Ovary (tissue), 9 donors: ENCODE data around the gene MAP3K9. TPM values are rescaled to one million over a fixed set of nuclear protein-coding genes. Genes with fewer than 3 reads are reported as not detected.

Experiments
- DNase-seq, 5 donors: peaks; one replicate each; pipeline ENCODE4 v3.0.0-alpha.2; 2019 to 2020
- H3K27ac ChIP-seq, 2 donors: fragments of 200-600 bp; one replicate each; pipeline versions ENCODE4 v1.5.1 to v1.8.0; 2019 to 2022
- H3K27me3 ChIP-seq: fragments of 200-600 bp; one replicate; pipeline ENCODE4 v1.8.0; 2022
- H3K36me3 ChIP-seq: fragments of 200-600 bp; sonication (generic); one replicate; pipeline ENCODE4 v1.5.1; 2019
- H3K4me1 ChIP-seq: one replicate; pipeline ENCODE4 v1.8.1; 2013; ENCODE audit warnings: mild to moderate bottlenecking, moderate library complexity; ENCODE audit not compliant: insufficient read depth
- H3K4me3 ChIP-seq: fragments of 200-600 bp; sonication (generic); one replicate; pipeline ENCODE4 v1.5.1; 2017
- H3K9me3 ChIP-seq, 2 donors: fragments of 200-600 bp in 1 of 2; sonication (generic) in 1 of 2; one replicate each; pipeline versions ENCODE4 v1.5.1 to v1.8.1; 2013 to 2019; ENCODE audit warnings: mild to moderate bottlenecking in 1 of 2, moderate library complexity in 1 of 2
- CTCF ChIP-seq, 3 donors: fragments of 450-650 bp in 2 of 3; fragments of 200-600 bp in 1 of 3; IDR thresholded peaks; one replicate each; pipeline versions ENCODE4 v1.5.1 to v1.8.0; 2016 to 2022; ENCODE audit warnings: antibody characterized with exemption in 3 of 3, mild to moderate bottlenecking in 1 of 3
- EP300 ChIP-seq: sonication (generic); formaldehyde crosslinking; IDR thresholded peaks from one replicate; pipeline ENCODE4 v1.6.1; 2017; ENCODE audit warnings: antibody characterized with exemption
- POLR2A ChIP-seq: fragments of 450-650 bp; IDR thresholded peaks from one replicate; pipeline ENCODE4 v1.6.1; 2017; ENCODE audit warnings: antibody characterized with exemption, mild to moderate bottlenecking, moderate library complexity
- WGBS, 3 donors: extraction: QIAGEN DNeasy Blood & Tissue Kit in 1 of 3; methylation state at CpG; one replicate each; pipeline versions ENCODE4 v1.1.5 to v1.1.7; 2013 to 2017; 5-methylcytosine and 5-hydroxymethylcytosine counted together
- intact Hi-C, 4 donors: fragments of 100-400 bp; cut with DNase I; formaldehyde crosslinking; loops; one replicate each; pipeline versions ENCODE4 v1.11.0 to v1.15.1; 2022 to 2023
- polyA plus RNA-seq, 2 donors: library from polyadenylated mRNA; stranded (reverse); fragments of 200-250 nt in 1 of 2; fragments of 350-450 nt in 1 of 2; fragmentation: Illumina TruSeq in 1 of 2; extraction: RNeasy Lipid Tissue Mini Kit (QIAGEN cat#74804) in 1 of 2; gene quantifications; one replicate each; pipeline ENCODE4 v1.2.3, GENCODE V29; 2013 to 2014
- total RNA-seq, 7 donors: library from RNA; depleted of rRNA in 2 of 7; stranded (reverse); fragments of >200 nt in 2 of 7; fragmentation: NEBNext Ultra II Directional in 3 of 7; extraction: Animal tissue kit (Norgen Biotek cat#: 25700) in 3 of 7; gene quantifications; one replicate each; pipeline versions ENCODE4 v1.1.0 to v1.2.4, GENCODE V29; 2016 to 2023
- donor health status: DM: no; HTN: no; CAD: no; lungs with moderate emphysema.
- donor health status: DM: no; HTN: no; CAD: no.
- donor health status: Bipolar disorder and iron deficiency.
- donor health status: DM: yes; HTN: yes; CAD: no.
- donor health status: DM: no; HTN: no; CAD: no.
- donor health status: DM: yes; HTN: yes; CAD: no.

The MAP3K9 gene
- total and polyA plus RNA-seq, 9 donors: 0.80 to 3.7 (median 1.9) TPM

GRCh38 chr14:70780396-70781075, 28.8 kb downstream of the MAP3K9 start:
- H3K36me3 ChIP-seq: no peaks in the 10 kb centered on the region
- TF ChIP-seq POLR2A: no peak
- no peak for TF ChIP-seq EP300
- no peak for TF ChIP-seq CTCF (IDR thresholded peaks at IDR 0.05)
- intact Hi-C loops: no loop called here
- no peaks in the 10 kb centered on the region for H3K27me3 ChIP-seq
- WGBS, 3 donors: 62 to 73% (median 63%) methylated on average over 9 of the region's 9 CpGs
- H3K4me1 ChIP-seq: no peaks in the 10 kb centered on the region
- H3K4me3 ChIP-seq: no peak overlapping the region
- no peaks in the 10 kb centered on the region for H3K9me3 ChIP-seq
- H3K27ac ChIP-seq: no peak overlapping the region
- DNase-seq: no peak

DNA sequence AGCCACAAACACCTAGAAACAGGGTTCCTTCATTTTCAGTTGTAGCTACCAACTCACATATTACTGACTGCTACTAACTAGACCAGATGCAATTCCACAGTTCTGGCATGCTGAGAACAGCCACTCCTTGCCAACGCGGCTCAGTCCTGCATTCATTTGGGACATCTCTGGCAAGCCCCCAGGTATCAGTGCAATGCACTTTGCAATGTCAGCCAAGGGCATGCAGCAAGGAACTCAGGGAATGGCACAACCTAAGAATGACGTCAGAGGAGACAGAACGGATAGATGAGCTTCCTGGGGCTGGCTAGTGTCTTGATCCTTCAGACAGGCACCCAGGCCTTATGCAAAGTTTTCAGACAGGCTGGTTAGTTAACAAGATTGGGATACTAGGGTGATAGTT, 29.6 kb downstream of the MAP3K9 start:
- DNase-seq: no peak
- Histone ChIP-seq H3K27me3 (no peaks in the 10 kb centered on the region), H3K36me3 (no peaks in the 10 kb centered on the region), H3K4me1 (no peaks in the 10 kb centered on the region), H3K9me3 (no peaks in the 10 kb centered on the region), H3K4me3 (no peak overlapping the region), H3K27ac (no peak overlapping the region)
- intact Hi-C loops: no loop called here
- WGBS, 3 donors: 79 to 89% (median 82%) methylated on average over 4 of the region's 4 CpGs
- no peak for TF ChIP-seq EP300
- no peak for TF ChIP-seq CTCF (IDR thresholded peaks at IDR 0.05)
- TF ChIP-seq POLR2A: no peak

- intact Hi-C loops: no loop called here
- H3K27me3 ChIP-seq: no peaks in the 10 kb centered on the region
Measured at GRCh38 chr14:70776197-70776596, 33.1 kb downstream of the MAP3K9 start.

GRCh38 chr14:70773182-70773862, 36.0 kb downstream of the MAP3K9 start:
- no peaks in the 10 kb centered on the region for H3K4me1 ChIP-seq
- H3K36me3 ChIP-seq: no peaks in the 10 kb centered on the region
- DNase-seq: no peak
- intact Hi-C loops: no loop called here
- TF ChIP-seq CTCF (IDR thresholded peaks at IDR 0.05) (no peak), EP300 (no peak), POLR2A (no peak)
- no peak overlapping the region for H3K27ac ChIP-seq
- no peak overlapping the region for H3K4me3 ChIP-seq
- no peaks in the 10 kb centered on the region for H3K9me3 ChIP-seq
- 56 to 74% (median 65%) methylated on average over 3 of the region's 3 CpGs for WGBS, 3 donors
- H3K27me3 ChIP-seq: no peaks in the 10 kb centered on the region

More at GRCh38 chr14:70776197-70776596, 33.1 kb downstream of the MAP3K9 start:
- H3K4me1 ChIP-seq: no peaks in the 10 kb centered on the region
- H3K9me3 ChIP-seq: no peaks in the 10 kb centered on the region
- no peak overlapping the region for H3K4me3 ChIP-seq
- no peak for DNase-seq
- TF ChIP-seq EP300 (no peak), POLR2A (no peak)
- no peak overlapping the region for H3K27ac ChIP-seq
- WGBS, 3 donors: 95 to 97% (median 97%) methylated on average over 2 of the region's 2 CpGs
- no peaks in the 10 kb centered on the region for H3K36me3 ChIP-seq

DNA sequence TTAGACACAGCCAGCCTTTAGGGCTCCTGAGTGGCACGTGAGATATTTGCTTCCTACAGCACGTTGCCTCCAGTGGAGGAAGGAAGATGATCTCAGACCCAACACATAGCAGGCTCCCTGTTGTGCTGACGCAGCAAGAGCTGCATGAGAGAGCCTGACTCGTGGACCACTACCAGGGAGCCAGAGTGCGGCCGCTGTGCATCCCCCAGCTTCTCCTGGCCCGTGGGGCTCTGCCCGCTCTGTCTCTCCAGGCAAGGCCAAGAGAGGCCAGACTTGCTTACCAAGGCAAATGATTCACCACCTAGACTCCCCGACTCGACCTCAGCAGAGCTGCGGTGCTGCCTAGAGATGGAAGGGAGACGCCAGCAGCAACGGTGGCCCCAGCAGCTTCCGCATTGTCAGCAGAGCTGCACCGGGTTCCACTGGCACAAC, 37.5 kb downstream of the MAP3K9 start:
- Histone ChIP-seq H3K27me3 (no peaks in the 10 kb centered on the region), H3K4me1 (no peaks in the 10 kb centered on the region), H3K9me3 (no peaks in the 10 kb centered on the region), H3K27ac (no peak overlapping the region), H3K4me3 (no peak overlapping the region), H3K36me3 (no peaks in the 10 kb centered on the region)
- WGBS, 3 donors: 52 to 70% (median 61%) methylated on average over 7 to 15 of the region's 15 CpGs
- no peak for DNase-seq
- intact Hi-C loops: no loop called here
- TF ChIP-seq POLR2A (no peak), CTCF (IDR thresholded peaks at IDR 0.05) (no peak), EP300 (no peak)
